GM18520 (cell line): Measurements from ENCODE around the gene SSBP3.

Experiments
- ATAC-seq: cut with Tn5 transposase; IDR thresholded peaks from one replicate; pipeline ENCODE4 v1.9.1; 2021; ENCODE audit not compliant: unreplicated experiment

SSBP3 gene

GRCh38 chr1:54273092-54273794 lies 133.0 kb downstream of the SSBP3 start:
- no peak for ATAC-seq

GRCh38 chr1:54272772-54273091 lies 133.5 kb downstream of the SSBP3 start:
- no peak for ATAC-seq

- ATAC-seq: no peak
Observed at GRCh38 chr1:54272134-54272533, 134.1 kb downstream of the SSBP3 start.

- no peak for ATAC-seq
Observed at GRCh38 chr1:54271341-54271740, 134.9 kb downstream of the SSBP3 start.

GRCh38 chr1:54270543-54270942 lies 135.7 kb downstream of the SSBP3 start:
- no peak for ATAC-seq

- no peak for ATAC-seq
Observed at GRCh38 chr1:54268762-54269297, 137.4 kb downstream of the SSBP3 start.

- no peak for ATAC-seq
Observed at GRCh38 chr1:54267815-54268761, 138.1 kb downstream of the SSBP3 start.

- ATAC-seq: no peak
Observed at GRCh38 chr1:54266908-54267307, 139.3 kb downstream of the SSBP3 start.

- ATAC-seq: no peak
Observed at GRCh38 chr1:54266195-54266594, 140.0 kb downstream of the SSBP3 start.

- ATAC-seq: no peak
Observed at GRCh38 chr1:54265659-54266058, 140.5 kb downstream of the SSBP3 start.

- ATAC-seq: no peak
Observed at GRCh38 chr1:54265126-54265525, 141.1 kb downstream of the SSBP3 start.

GRCh38 chr1:54263601-54264226 lies 142.5 kb downstream of the SSBP3 start:
- no peak for ATAC-seq

- ATAC-seq: no peak
Observed at GRCh38 chr1:54262244-54262643, 143.9 kb downstream of the SSBP3 start.

- no peak for ATAC-seq
Observed at GRCh38 chr1:54260810-54261209, 145.4 kb downstream of the SSBP3 start.

GRCh38 chr1:54259546-54260140 lies 146.6 kb downstream of the SSBP3 start:
- ATAC-seq: no peak

GRCh38 chr1:54257876-54258275 lies 148.3 kb downstream of the SSBP3 start:
- no peak for ATAC-seq

- ATAC-seq: no peak
Observed at GRCh38 chr1:54257346-54257620, 148.9 kb downstream of the SSBP3 start.

GRCh38 chr1:54256522-54257345 lies 149.5 kb downstream of the SSBP3 start:
- no peak for ATAC-seq

- ATAC-seq: no peak
Observed at GRCh38 chr1:54255026-54255702, 151.0 kb downstream of the SSBP3 start.

- no peak for ATAC-seq
Observed at GRCh38 chr1:54254055-54254454, 152.1 kb downstream of the SSBP3 start.
